A673 (cell line): ENCODE data around the gene MSH3.

Experiments
- CTCF ChIP-seq: fragments of 300-800, 200-600 bp; sonication (generic); conservative IDR thresholded peaks from 2 replicates; pipeline ENCODE4 v1.5.1; 2017; ENCODE audit warnings: low read depth, mild to moderate bottlenecking, antibody characterized with exemption, low read length, moderate library complexity, mixed read lengths
- EZH2 ChIP-seq: fragments of 200-600 bp; sonication (generic); IDR thresholded peaks from 2 replicates; pipeline ENCODE4 v1.6.1; 2017; ENCODE audit warnings: borderline replicate concordance, low read depth, mild to moderate bottlenecking, mixed read lengths, antibody characterized with exemption, low read length; ENCODE audit not compliant: poor library complexity, severe bottlenecking

- TF ChIP-seq CTCF, result no peak
- no peak for TF ChIP-seq EZH2
These were observed 150.6 kb downstream of the MSH3 start for GRCh38 chr5:80805038-80805437.
